ENCODE measurements around the gene PLEKHG4B. TPM values are rescaled to one million over a fixed set of nuclear protein-coding genes. Genes with fewer than 3 reads are reported as not detected.

PLEKHG4B gene
- total and polyA plus RNA-seq, 2 of the 8 experiments (the other 6 are each of a cell fraction or from before 2014, with no cell fraction given) = 31.1 to 43.6 TPM

- H2AK5ac ChIP-seq (ENCODE audit: low read depth, low read length) = no peak overlapping the region
- no peaks in the 10 kb centered on the region for H3K27me3 ChIP-seq (replicated peaks in 1 of 4; ENCODE audit: control insufficient read depth in 3 of 4, extremely low read depth in 1 of 4, insufficient read depth in 3 of 4, low read length in 3 of 4)
- H4K91ac ChIP-seq (replicated peaks; ENCODE audit: insufficient read length, low read length) = no peak overlapping the region
- no peaks in the 10 kb centered on the region; the same call in 1 of the 2 replicates for H3K79me1 ChIP-seq (ENCODE audit: low read depth, low read length)
- FAIRE-seq (no peak), DNase-seq (ENCODE audit: low read depth in 1 of 2, low spot score in 2 of 2) (no peak)
- peaks cover 1% of the 10 kb centered on the region; the same call in 1 of the 2 replicates for H3K23me2 ChIP-seq (ENCODE audit: low read depth, low read length)
- TF ChIP-seq HDAC2 (IDR thresholded peaks at IDR 0.05; ENCODE audit: borderline replicate concordance in 1 of 2, low read depth in 2 of 2, low read length in 2 of 2) = no peak
- no peak for TF ChIP-seq KDM1A (IDR thresholded peaks at IDR 0.05; ENCODE audit: borderline replicate concordance, low read length)
- no peak for TF ChIP-seq EGR1 (IDR thresholded peaks at IDR 0.05; ENCODE audit: borderline replicate concordance, low read depth, low read length)
- no peak for TF ChIP-seq POU5F1 (IDR thresholded peaks at IDR 0.05; ENCODE audit: low read depth, low read length)
- no peak for TF ChIP-seq TAF7 (optimal IDR thresholded peaks at IDR 0.05; ENCODE audit: borderline replicate concordance, low read depth, low read length)
- no peak for TF ChIP-seq POLR2AphosphoS5 (IDR thresholded peaks at IDR 0.05; ENCODE audit: low read depth, low read length)
- no peak for TF ChIP-seq ASH2L (IDR thresholded peaks at IDR 0.05; ENCODE audit: low read length)
- no peak for TF ChIP-seq RXRA (IDR thresholded peaks at IDR 0.05; ENCODE audit: insufficient read depth, low read depth, low read length)
- no peak overlapping the region for H2BK120ac ChIP-seq (replicated peaks; ENCODE audit: low read depth, low read length)
- H2AFZ ChIP-seq (ENCODE audit: low read length) = no peak overlapping the region
- no peak overlapping the region for H3K23ac ChIP-seq (ENCODE audit: insufficient read length)
- H3K4ac ChIP-seq (replicated peaks; ENCODE audit: insufficient read length, low read depth, low read length) = no peak overlapping the region
- H4K8ac ChIP-seq (ENCODE audit: extremely low read depth, insufficient read depth, low read length) = no peak overlapping the region; the same call in 1 of the 2 replicates
- H3K4me2 ChIP-seq (ENCODE audit: insufficient read depth in 1 of 2, low read depth in 2 of 2, low read length in 2 of 2) = no peak overlapping the region
- H2BK15ac ChIP-seq (ENCODE audit: low read length) = no peak overlapping the region
- peaks cover 3 to 22% of the 10 kb centered on the region in 2 experiments; a peak in 1 of 4 replicates for H3K79me2 ChIP-seq (ENCODE audit: control insufficient read depth in 1 of 2, insufficient read depth in 2 of 2, low read length in 2 of 2)
- no peak overlapping the region for H3K27ac ChIP-seq (ENCODE audit: low read depth, low read length)
- no peak overlapping the region for H4K5ac ChIP-seq (ENCODE audit: insufficient read length, low read depth, low read length)
- peaks cover 2 to 16% (median 10%) of the 10 kb centered on the region in 4 experiments for H3K36me3 ChIP-seq (ENCODE audit: control insufficient read depth in 2 of 4, insufficient read depth in 4 of 4, low read length in 3 of 4)
- H3K4me3 ChIP-seq (ENCODE audit: extremely low read depth in 1 of 4, insufficient read depth in 2 of 4, low read depth in 3 of 4, low read length in 4 of 4) = no peak overlapping the region
- no peak overlapping the region for H3K14ac ChIP-seq (ENCODE audit: insufficient read length)
- 95% methylated on average over 4 of the region's 6 CpGs; no CpG with 5 or more reads in 1 of the 2 experiments for WGBS, 2 experiments (ENCODE audit: extremely low coverage in 1 of 2, insufficient coverage in 1 of 2, insufficient read length in 1 of 2, insufficient replicate concordance in 2 of 2, low coverage in 1 of 2, low lambda C conversion rate in 2 of 2, missing lambda C conversion rate in 1 of 2)
- H4K20me1 ChIP-seq (replicated peaks in 1 of 2; ENCODE audit: control insufficient read depth in 1 of 2, insufficient read depth in 2 of 2, low read length in 2 of 2) = peaks cover 5 to 22% of the 10 kb centered on the region in 2 experiments
- H3K9ac ChIP-seq (replicated peaks in 1 of 4; ENCODE audit: extremely low read depth in 1 of 4, low read depth in 3 of 4, low read length in 3 of 4) = no peak overlapping the region
- ChIA-PET POLR2A (ENCODE audit: partially characterized antibody) (interaction anchor here (0.7 to 2.9 kb wide), 2 partner anchors 12 to 65 kb away, joined by 3 to 11 read pairs; partner anchors contain the start of gene LRRC14B), CTCF (ENCODE audit: partially characterized antibody) (interaction anchor here (1.1 to 1.3 kb wide), 4 partner anchors 10 to 15 kb away, joined by 3 to 5 read pairs (median 4); partner anchors contain the start of genes CCDC127, LRRC14B and SDHA)
- no peak overlapping the region for H3K18ac ChIP-seq (ENCODE audit: extremely low read depth, low read length)
- H3K9me3 ChIP-seq (ENCODE audit: insufficient read depth in 2 of 2, low read depth in 1 of 2, low read length in 1 of 2) = no peaks in the 10 kb centered on the region
- no peak overlapping the region for H2BK20ac ChIP-seq (ENCODE audit: low read length)
- no peak overlapping the region for H2BK12ac ChIP-seq (ENCODE audit: low read depth, low read length)
- no peaks in the 10 kb centered on the region; a peak in 1 of 7 replicates for H3K4me1 ChIP-seq (replicated peaks in 1 of 4; ENCODE audit: control insufficient read depth in 3 of 4, insufficient read depth in 4 of 4, low read length in 3 of 4)
- H3K56ac ChIP-seq (replicated peaks; ENCODE audit: insufficient read length, low read depth, low read length) = no peak overlapping the region
- no peak overlapping the region for H2BK5ac ChIP-seq (ENCODE audit: low read depth, low read length)
Measured at GRCh38 chr5:204001-204400, 112.0 kb downstream of the PLEKHG4B start.
